A549 treated with CORT108297 at 1 μM for 4 hours (cell line): ENCODE data around the gene RNF212. TPM values are rescaled to one million over a fixed set of nuclear protein-coding genes. Genes with fewer than 3 reads are reported as not detected.

Experiments
- total RNA-seq: library from RNA; stranded (reverse); fragments of 200-300 nt; extraction: Qiagen RNA extraction; gene quantifications from 5 replicates; pipeline ENCODE4 v1.2.3, GENCODE V29; 2022

The RNF212 gene, protein sequence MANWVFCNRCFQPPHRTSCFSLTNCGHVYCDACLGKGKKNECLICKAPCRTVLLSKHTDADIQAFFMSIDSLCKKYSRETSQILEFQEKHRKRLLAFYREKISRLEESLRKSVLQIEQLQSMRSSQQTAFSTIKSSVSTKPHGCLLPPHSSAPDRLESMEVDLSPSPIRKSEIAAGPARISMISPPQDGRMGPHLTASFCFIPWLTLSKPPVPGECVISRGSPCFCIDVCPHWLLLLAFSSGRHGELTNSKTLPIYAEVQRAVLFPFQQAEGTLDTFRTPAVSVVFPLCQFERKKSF
- total RNA-seq: 2.1 to 3.1 TPM (median 2.5 TPM) in 5 replicates

DNA sequence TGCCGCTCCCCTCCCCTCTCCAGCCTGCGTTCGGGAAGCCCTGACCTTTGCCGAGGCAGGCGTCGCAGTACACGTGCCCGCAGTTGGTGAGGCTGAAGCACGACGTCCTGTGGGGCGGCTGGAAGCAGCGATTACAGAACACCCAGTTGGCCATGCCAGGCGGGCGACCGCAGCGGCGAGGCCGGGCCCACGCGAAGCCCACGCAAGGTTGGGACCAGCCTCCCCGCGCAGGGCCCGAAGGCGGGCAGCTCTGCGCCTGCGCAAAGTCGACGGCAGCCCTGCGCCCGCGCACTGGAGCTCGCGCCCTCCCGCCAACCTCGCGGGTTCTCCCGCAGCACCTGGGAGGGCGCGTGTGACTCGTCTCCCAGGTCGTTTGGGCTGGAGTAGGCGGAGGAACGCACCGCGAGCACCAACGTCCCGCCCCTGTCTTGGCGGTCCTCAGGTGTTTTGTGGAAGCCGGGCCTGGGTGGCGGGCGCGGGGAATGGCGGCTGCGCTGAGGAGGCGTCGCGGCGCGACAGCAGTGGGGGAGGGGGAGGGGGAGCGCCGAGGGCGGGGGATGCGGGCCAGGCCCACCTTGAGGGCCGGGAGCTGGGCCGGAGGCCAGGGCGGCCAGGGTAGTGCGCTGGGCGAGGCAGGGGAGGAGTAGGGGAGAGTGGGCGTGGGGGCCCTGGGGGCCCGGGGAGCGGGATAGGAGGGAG, at the start of gene RNF212:
Gene RNF212, minus strand, starts transcription at position 254 of the 699 bp plus-strand sequence. Its CDS starts 100 bp downstream, at position 154.

Other genes starting within 250 kb of the RNF212 start
- gene GAK, start 181.2 kb downstream of the RNF212 start, total RNA-seq: 34.2 to 53.3 TPM (median 52.0 TPM) in 5 replicates
- gene TMEM175, start 181.1 kb downstream of the RNF212 start, total RNA-seq: 6.7 to 10.3 TPM (median 9.6 TPM) in 5 replicates
- 5.2 to 10.2 TPM (median 8.7 TPM) in 5 replicates for gene DGKQ, start 140.0 kb downstream of the RNF212 start, total RNA-seq
- 5.9 to 14.8 TPM (median 14.4 TPM) in 5 replicates for gene IDUA, start 126.5 kb downstream of the RNF212 start, total RNA-seq
- gene SLC26A1, start 120.2 kb downstream of the RNF212 start, total RNA-seq: 0.10 to 0.34 TPM (median 0.23 TPM) in 5 replicates
- gene FGFRL1, start 101.9 kb downstream of the RNF212 start, total RNA-seq: 14.9 to 26.0 TPM (median 22.7 TPM) in 5 replicates
- 0.10 to 0.47 TPM (median 0.20 TPM) in 5 replicates for gene SPON2, start 59.0 kb upstream of the RNF212 start, total RNA-seq
- 70.1 to 97.2 TPM (median 88.6 TPM) in 5 replicates for gene CTBP1, start 135.6 kb upstream of the RNF212 start, total RNA-seq
- gene MAEA, start 176.3 kb upstream of the RNF212 start, total RNA-seq: 58.7 to 69.5 TPM (median 68.7 TPM) in 5 replicates
- gene UVSSA, start 233.6 kb upstream of the RNF212 start, total RNA-seq: 2.9 to 5.8 TPM (median 5.4 TPM) in 5 replicates